Mesodermal cell (in vitro differentiated cells): Measurements from ENCODE around the gene RTF2.
"Not testable (repeated sequence)": the region's sequence is repeated elsewhere in the genome, so short reads cannot be mapped to it uniquely, and the experiment has no call there.

Experiments
- H3K27ac ChIP-seq: 2 replicates; pipeline ENCODE4 v1.7.0; 2013; ENCODE audit warnings: mild to moderate bottlenecking, low read depth, low read length, moderate library complexity; ENCODE audit not compliant: severe bottlenecking
- H3K36me3 ChIP-seq: 2 replicates; pipeline ENCODE4 v1.7.1; 2013; ENCODE audit warnings: mild to moderate bottlenecking, low read length, moderate library complexity; ENCODE audit not compliant: control insufficient read depth, insufficient read depth
- H3K4me1 ChIP-seq: one replicate; pipeline ENCODE4 v1.7.1; 2013; ENCODE audit warnings: mild to moderate bottlenecking, low read length; ENCODE audit not compliant: insufficient read depth, control insufficient read depth, poor library complexity, severe bottlenecking
- H3K4me3 ChIP-seq: 2 replicates; pipeline ENCODE4 v1.7.0; 2013; ENCODE audit warnings: low read length, control low read depth, mild to moderate bottlenecking; ENCODE audit not compliant: insufficient read depth, poor library complexity, severe bottlenecking; ENCODE audit errors: extremely low read depth
- H3K9me3 ChIP-seq: 2 replicates; pipeline ENCODE4 v1.7.1; 2013; ENCODE audit warnings: mild to moderate bottlenecking, low read length, moderate library complexity; ENCODE audit not compliant: control insufficient read depth
- WGBS, 2 experiments: methylation state at CpG; one replicate each; pipeline ENCODE4 v1.1.5; 2013; ENCODE audit warnings: missing lambda C conversion rate in 2 of 2; ENCODE audit not compliant: insufficient coverage in 2 of 2; 5-methylcytosine and 5-hydroxymethylcytosine counted together

The RTF2 gene

DNA sequence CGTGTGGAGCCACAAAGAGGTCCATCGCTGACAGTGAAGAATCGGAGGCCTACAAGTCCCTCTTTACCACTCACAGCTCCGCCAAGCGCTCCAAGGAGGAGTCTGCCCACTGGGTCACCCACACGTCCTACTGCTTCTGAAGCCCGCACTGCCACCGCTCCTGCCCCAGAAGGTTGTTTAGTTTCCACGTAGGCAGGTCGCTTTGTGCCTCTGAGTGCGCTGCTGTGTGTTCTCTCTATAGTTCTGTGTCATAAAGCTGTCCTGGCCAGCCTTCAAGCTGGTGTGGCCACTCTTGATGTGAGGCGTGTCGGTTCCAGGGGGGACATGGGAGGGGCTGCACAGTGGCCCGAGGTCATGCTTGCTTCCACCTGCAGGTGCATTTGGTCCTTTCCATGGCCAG lies 49.7 kb downstream of the RTF2 start:
- Histone ChIP-seq H3K4me1 (peaks cover 6% of the 10 kb centered on the region), H3K36me3 (peaks cover 73% of the 10 kb centered on the region), H3K9me3 (peaks cover 30% of the 10 kb centered on the region), H3K27ac (no peak overlapping the region), H3K4me3 (no peak overlapping the region)
- WGBS, 2 experiments: 92 to 98% methylated on average over 13 to 14 of the region's 14 CpGs

- H3K9me3 ChIP-seq: peaks cover 30% of the 10 kb centered on the region
- H3K27ac ChIP-seq: no peak overlapping the region
- peaks cover 67% of the 10 kb centered on the region for H3K36me3 ChIP-seq
- H3K4me1 ChIP-seq: no peaks in the 10 kb centered on the region
- WGBS, 2 experiments: 94 to 97% methylated on average over 6 to 8 of the region's 10 CpGs
- H3K4me3 ChIP-seq: no peak overlapping the region
These were observed 50.4 kb downstream of the RTF2 start for GRCh38 chr20:56518721-56519398.

GRCh38 chr20:56519551-56519950 lies 51.1 kb downstream of the RTF2 start:
- Histone ChIP-seq H3K27ac (no peak overlapping the region), H3K9me3 (peaks cover 30% of the 10 kb centered on the region), H3K36me3 (peaks cover 63% of the 10 kb centered on the region), H3K4me1 (no peaks in the 10 kb centered on the region), H3K4me3 (no peak overlapping the region)
- WGBS, 2 experiments: 96 to 99% methylated on average over 9 of the region's 10 CpGs

DNA sequence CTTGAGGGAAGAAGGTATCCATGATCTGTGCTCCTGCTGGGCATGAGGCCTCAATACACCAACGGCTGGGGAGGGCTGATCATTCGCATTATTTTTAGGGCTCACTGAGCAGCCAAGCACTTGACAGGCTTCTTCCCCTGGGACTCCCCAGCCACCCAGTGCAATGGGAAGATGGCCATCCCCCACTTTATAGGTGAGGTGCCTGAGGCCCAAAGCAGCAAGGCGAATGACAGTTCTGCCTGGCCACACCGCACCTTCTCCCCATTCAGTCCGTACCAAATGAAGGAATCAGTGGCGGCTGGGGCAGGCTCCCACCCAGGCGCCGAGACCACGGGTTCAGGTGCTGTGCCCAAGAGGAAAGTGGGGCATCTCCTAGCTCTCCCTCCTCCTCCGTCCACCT lies 51.8 kb downstream of the RTF2 start:
- 90 to 96% methylated on average over 4 to 6 of the region's 10 CpGs for WGBS, 2 experiments
- Histone ChIP-seq H3K9me3 (peaks cover 30% of the 10 kb centered on the region), H3K4me3 (no peak overlapping the region), H3K27ac (no peak overlapping the region), H3K4me1 (no peaks in the 10 kb centered on the region), H3K36me3 (peaks cover 60% of the 10 kb centered on the region)

DNA sequence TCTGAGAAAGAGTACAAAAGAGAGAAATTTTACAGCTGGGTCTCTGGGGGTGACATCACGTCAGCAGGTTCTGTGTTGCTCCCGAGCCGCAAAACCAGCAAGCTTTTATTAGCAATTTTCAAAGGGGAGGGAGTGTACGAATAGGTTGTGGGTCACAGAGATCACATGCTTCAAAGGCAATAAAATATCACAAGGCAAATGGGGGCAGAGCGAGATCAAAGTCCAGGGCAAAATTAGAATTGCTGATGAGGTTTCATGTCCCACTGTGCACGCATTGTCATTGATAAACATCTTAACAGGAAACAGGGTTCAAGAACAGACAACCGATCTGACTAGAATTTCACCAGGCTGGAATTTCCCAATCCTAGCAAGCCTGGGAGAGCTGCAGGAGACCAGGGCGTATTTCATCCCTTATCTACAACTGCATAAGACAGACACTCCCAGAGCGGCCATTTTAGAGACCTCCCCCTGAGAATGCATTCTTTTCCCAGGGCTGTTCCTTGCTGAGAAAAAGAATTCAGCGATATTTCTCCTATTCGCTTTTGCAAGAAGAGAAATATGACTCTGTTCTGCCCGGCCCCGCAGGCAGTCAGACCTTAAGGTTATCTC lies 52.4 kb downstream of the RTF2 start:
- not testable (repeated sequence) for H3K27ac ChIP-seq, H3K4me1 ChIP-seq, H3K4me3 ChIP-seq
- H3K36me3 ChIP-seq: peaks cover 53% of the 10 kb centered on the region
- H3K9me3 ChIP-seq: peaks cover 30% of the 10 kb centered on the region
- 89 to 96% methylated on average over 10 to 11 of the region's 13 CpGs for WGBS, 2 experiments

- peaks cover 30% of the 10 kb centered on the region for H3K9me3 ChIP-seq
- no peak overlapping the region for H3K27ac ChIP-seq
- H3K36me3 ChIP-seq: peaks cover 40% of the 10 kb centered on the region
- no peaks in the 10 kb centered on the region for H3K4me1 ChIP-seq
- 94 to 99% methylated on average over 5 to 6 of the region's 6 CpGs for WGBS, 2 experiments
- no peak overlapping the region for H3K4me3 ChIP-seq
These were observed 53.9 kb downstream of the RTF2 start for GRCh38 chr20:56522311-56522710.

- H3K4me3 ChIP-seq, H3K4me1 ChIP-seq, H3K27ac ChIP-seq: not testable (repeated sequence)
- H3K9me3 ChIP-seq: peaks cover 20% of the 10 kb centered on the region
- peaks cover 19% of the 10 kb centered on the region for H3K36me3 ChIP-seq
- WGBS, 2 experiments: 97 to 100% methylated on average over 3 to 5 of the region's 7 CpGs
These were observed 56.0 kb downstream of the RTF2 start, which contains the start of gene FAM209A for GRCh38 chr20:56524444-56524843. FAM209A (plus strand) TSS chr20:56524744; CDS start chr20:56524809, 65 bp downstream.

DNA sequence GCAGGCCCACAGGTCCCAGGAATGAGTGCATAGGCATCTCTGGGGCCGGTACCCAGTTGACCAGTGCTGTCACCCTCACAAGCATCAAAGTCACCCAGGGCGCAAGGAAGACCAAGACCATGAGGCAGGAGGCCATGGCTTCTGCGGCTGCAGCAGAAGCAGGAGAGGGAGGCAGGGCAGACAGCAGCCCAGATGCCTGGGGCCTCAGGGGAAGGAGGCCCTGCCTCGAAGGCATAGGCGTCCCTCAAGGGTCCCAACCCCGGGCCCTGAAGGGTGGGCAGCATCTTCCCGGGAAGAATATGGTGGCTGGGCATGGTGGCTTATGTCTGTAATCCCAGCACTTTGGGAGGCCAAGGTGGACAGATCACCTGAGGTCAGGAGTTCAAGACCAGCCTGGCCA lies 59.1 kb downstream of the RTF2 start:
- Histone ChIP-seq H3K4me1 (no peaks in the 10 kb centered on the region), H3K4me3 (no peak overlapping the region), H3K9me3 (no peaks in the 10 kb centered on the region), H3K27ac (no peak overlapping the region), H3K36me3 (no peaks in the 10 kb centered on the region)
- WGBS, 2 experiments: 82 to 93% methylated on average over 4 to 7 of the region's 7 CpGs

- H3K36me3 ChIP-seq, H3K9me3 ChIP-seq, H3K4me1 ChIP-seq, H3K4me3 ChIP-seq, H3K27ac ChIP-seq: not testable (repeated sequence)
- WGBS, 2 experiments: 92% methylated on average over 5 to 7 of the region's 9 CpGs
These were observed 64.5 kb downstream of the RTF2 start, which contains the start of gene FAM209B for GRCh38 chr20:56532946-56533345. FAM209B (plus strand) TSS chr20:56533246; CDS start chr20:56533342, 96 bp downstream.

GRCh38 chr20:56537997-56538396 lies 69.6 kb downstream of the RTF2 start:
- no peaks in the 10 kb centered on the region for H3K9me3 ChIP-seq
- H3K27ac ChIP-seq: no peak overlapping the region
- 93 to 100% methylated on average over 3 of the region's 3 CpGs for WGBS, 2 experiments
- no peaks in the 10 kb centered on the region for H3K36me3 ChIP-seq
- H3K4me3 ChIP-seq: no peak overlapping the region
- H3K4me1 ChIP-seq: no peaks in the 10 kb centered on the region

- Histone ChIP-seq H3K9me3 (no peaks in the 10 kb centered on the region), H3K4me3 (no peak overlapping the region), H3K4me1 (no peaks in the 10 kb centered on the region), H3K36me3 (no peaks in the 10 kb centered on the region), H3K27ac (no peak overlapping the region)
- WGBS, 2 experiments: 86 to 92% methylated on average over 5 to 6 of the region's 6 CpGs
These were observed 72.0 kb downstream of the RTF2 start for GRCh38 chr20:56540415-56540814.
